ENCODE results near the gene FIGNL2. TPM values are rescaled to one million over a fixed set of nuclear protein-coding genes. Genes with fewer than 3 reads are reported as not detected.

FIGNL2 gene
- total and polyA plus RNA-seq, 2 of the 4 experiments (the other 2 are of a cell fraction): under 0.01 to 0.12 TPM

DNA sequence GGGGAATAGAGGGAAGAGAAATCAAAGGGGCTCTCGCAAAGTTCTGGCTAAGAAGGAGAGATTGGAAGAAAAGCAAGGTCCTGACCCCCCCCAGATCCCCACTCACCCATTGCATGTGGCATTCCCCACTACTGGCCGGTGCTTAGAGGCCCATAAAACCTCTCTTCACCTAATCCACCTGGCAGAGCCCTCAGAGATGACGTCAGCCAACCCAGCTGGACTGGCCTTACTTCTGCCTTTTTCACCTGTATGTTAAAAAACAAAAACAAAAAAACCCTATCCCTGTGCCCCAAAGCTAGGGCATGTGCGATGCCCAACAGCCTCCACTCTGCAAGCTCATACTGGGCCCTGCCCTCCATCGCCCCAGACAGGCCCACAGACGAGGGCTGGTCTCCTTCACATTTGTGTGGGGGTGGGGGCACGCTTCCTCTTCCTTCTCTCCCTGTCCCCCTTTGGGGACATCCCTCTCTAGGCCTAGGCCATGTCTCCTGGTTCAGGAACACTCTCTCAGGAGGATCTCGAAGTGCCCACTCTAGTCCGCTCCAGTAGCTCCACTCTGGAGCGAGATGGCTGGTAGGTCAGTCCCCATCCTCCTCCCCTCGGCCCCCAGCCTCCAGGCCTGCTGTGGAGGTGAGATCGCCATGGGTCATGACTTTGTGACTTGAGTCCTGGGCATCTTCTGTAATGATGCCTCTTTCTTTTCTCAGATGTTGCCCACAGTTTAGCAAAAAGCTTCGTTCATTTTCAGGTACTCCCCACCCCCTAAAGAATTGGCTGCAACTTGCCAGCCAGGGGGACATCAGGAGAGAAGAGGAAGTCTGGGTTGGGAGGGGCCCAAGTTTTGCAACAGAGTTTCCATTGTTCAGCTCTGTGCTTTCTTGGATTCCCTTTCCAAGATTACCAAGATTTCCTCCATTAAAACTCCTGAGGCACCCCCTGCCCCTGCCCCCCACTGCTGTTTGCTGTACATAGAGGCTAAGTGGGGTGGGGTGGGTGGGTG, 37.0 kb downstream of the FIGNL2 start:
- H3K4me1 ChIP-seq (ENCODE audit: control insufficient read depth, insufficient read depth, low read length): 0 out of 2 replicates have a peak, but pooled peaks cover 1% of the 10 kb centered on the region
- no peak overlapping the region for H4K91ac ChIP-seq (ENCODE audit: insufficient read depth, low read depth, low read length)
- no peak overlapping the region for H3K4me2 ChIP-seq (ENCODE audit: low read depth, low read length)
- ChIA-PET POLR2A (ENCODE audit: unreplicated experiment) (no interaction called here), CTCF (interaction anchor here (0.6 kb wide), 1 partner anchor 44 kb away, joined by 3 read pairs; no protein-coding TSS in a partner anchor)
- H2BK120ac ChIP-seq (ENCODE audit: low read depth, low read length): no peak overlapping the region
- no peak overlapping the region for H3K18ac ChIP-seq (ENCODE audit: low read depth, low read length)
- no peak for DNase-seq
- no peaks in the 10 kb centered on the region for H3K9me3 ChIP-seq (ENCODE audit: control insufficient read depth, insufficient read depth, low read length)
- H2BK15ac ChIP-seq (ENCODE audit: low read depth, low read length): no peak overlapping the region
- no peaks in the 10 kb centered on the region for H3K27me3 ChIP-seq (ENCODE audit: control insufficient read depth, insufficient read depth, low read length)
- H3K79me1 ChIP-seq (ENCODE audit: low read depth in 1 of 2, low read length in 2 of 2): no peaks in the 10 kb centered on the region
- H2BK20ac ChIP-seq (ENCODE audit: low read depth, low read length): no peak overlapping the region
- no peak overlapping the region for H2AK5ac ChIP-seq (ENCODE audit: low read depth, low read length)
- no peak overlapping the region for H3K23ac ChIP-seq (ENCODE audit: low read depth, low read length)
- no peak overlapping the region for H3K4me3 ChIP-seq (ENCODE audit: insufficient read depth, low read depth, low read length)
- in situ Hi-C loops (cut with MboI; ENCODE audit: low sequenced_read_pairs): no loop called here
- no peak overlapping the region for H3K56ac ChIP-seq (ENCODE audit: extremely low read depth, insufficient read depth, low read length)
- no TSS peak for BruUV-seq (replicated peaks)
- no peak overlapping the region for H2BK5ac ChIP-seq (ENCODE audit: low read depth, low read length, poor library complexity, severe bottlenecking)
- no peak overlapping the region for H4K5ac ChIP-seq (ENCODE audit: low read depth, low read length)
- H3K9ac ChIP-seq (ENCODE audit: low read depth, low read length): no peak overlapping the region
- H4K8ac ChIP-seq (ENCODE audit: low read depth in 2 of 2, low read length in 2 of 2): no peak overlapping the region
- H2AK9ac ChIP-seq (replicated peaks; ENCODE audit: low read depth, low read length, poor library complexity): no peak overlapping the region
- no peak for ATAC-seq (ENCODE audit: low read depth)
- peaks cover 8% of the 10 kb centered on the region for H3K36me3 ChIP-seq (ENCODE audit: control insufficient read depth, insufficient read depth, low read length)
- 50% methylated on average over 1 of the region's 13 CpGs; no CpG with 5 or more reads in 1 of the 2 experiments for WGBS, 2 experiments (ENCODE audit: extremely low coverage in 2 of 2, insufficient read length in 1 of 2)
- H3K9me1 ChIP-seq (ENCODE audit: insufficient read depth, low read length): peaks cover 4% of the 10 kb centered on the region; the same call in 1 of the 2 replicates
- H4K20me1 ChIP-seq (ENCODE audit: insufficient read depth, low read length): no peaks in the 10 kb centered on the region; the same call in 1 of the 2 replicates
- dilution Hi-C loops (cut with HindIII; ENCODE audit: low sequenced_read_pairs, unreplicated experiment): no loop called here
- no peak overlapping the region for H3K4ac ChIP-seq (ENCODE audit: low read depth, low read length)
- intact Hi-C loops (cut with micrococcal nuclease): loop anchor here (5.0 kb wide), 1 partner anchor 219 kb away; the partner anchor contains the start of gene SCN8A
- H2AFZ ChIP-seq (replicated peaks; ENCODE audit: low read length, poor library complexity): no peak overlapping the region
- H3K14ac ChIP-seq (replicated peaks; ENCODE audit: low read depth, low read length): no peak overlapping the region
- no peak overlapping the region for H3K27ac ChIP-seq (ENCODE audit: insufficient read depth, low read length)
- no peak for TF ChIP-seq MAFK (IDR thresholded peaks at IDR 0.05; ENCODE audit: low read depth, low read length)
- no peak for TF ChIP-seq SMC3 (IDR thresholded peaks at IDR 0.05; ENCODE audit: low read depth, low read length)
- no peak for TF ChIP-seq RAD21 (IDR thresholded peaks at IDR 0.05; ENCODE audit: low read length)
- TF ChIP-seq CHD1 (IDR thresholded peaks at IDR 0.05; ENCODE audit: low read depth, low read length): no peak
- TF ChIP-seq POLR2A (IDR thresholded peaks at IDR 0.05; ENCODE audit: low read depth, low read length): no peak
- no peak for TF ChIP-seq FOS (IDR thresholded peaks at IDR 0.05; ENCODE audit: low read depth, low read length)
- no peak for TF ChIP-seq RFX5 (IDR thresholded peaks at IDR 0.05; ENCODE audit: low read depth, low read length)
- TF ChIP-seq, protein P1, sequence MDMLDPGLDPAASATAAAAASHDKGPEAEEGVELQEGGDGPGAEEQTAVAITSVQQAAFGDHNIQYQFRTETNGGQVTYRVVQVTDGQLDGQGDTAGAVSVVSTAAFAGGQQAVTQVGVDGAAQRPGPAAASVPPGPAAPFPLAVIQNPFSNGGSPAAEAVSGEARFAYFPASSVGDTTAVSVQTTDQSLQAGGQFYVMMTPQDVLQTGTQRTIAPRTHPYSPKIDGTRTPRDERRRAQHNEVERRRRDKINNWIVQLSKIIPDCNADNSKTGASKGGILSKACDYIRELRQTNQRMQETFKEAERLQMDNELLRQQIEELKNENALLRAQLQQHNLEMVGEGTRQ (IDR thresholded peaks at IDR 0.05; ENCODE audit: low read depth, low read length): no peak
- no peak for TF ChIP-seq NFE2L2 (IDR thresholded peaks at IDR 0.05; ENCODE audit: low read depth, low read length)
- TF ChIP-seq, protein P2, sequence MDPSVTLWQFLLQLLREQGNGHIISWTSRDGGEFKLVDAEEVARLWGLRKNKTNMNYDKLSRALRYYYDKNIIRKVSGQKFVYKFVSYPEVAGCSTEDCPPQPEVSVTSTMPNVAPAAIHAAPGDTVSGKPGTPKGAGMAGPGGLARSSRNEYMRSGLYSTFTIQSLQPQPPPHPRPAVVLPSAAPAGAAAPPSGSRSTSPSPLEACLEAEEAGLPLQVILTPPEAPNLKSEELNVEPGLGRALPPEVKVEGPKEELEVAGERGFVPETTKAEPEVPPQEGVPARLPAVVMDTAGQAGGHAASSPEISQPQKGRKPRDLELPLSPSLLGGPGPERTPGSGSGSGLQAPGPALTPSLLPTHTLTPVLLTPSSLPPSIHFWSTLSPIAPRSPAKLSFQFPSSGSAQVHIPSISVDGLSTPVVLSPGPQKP (IDR thresholded peaks at IDR 0.05; ENCODE audit: borderline replicate concordance, low read depth, low read length): no peak
- TF ChIP-seq, protein P3, sequence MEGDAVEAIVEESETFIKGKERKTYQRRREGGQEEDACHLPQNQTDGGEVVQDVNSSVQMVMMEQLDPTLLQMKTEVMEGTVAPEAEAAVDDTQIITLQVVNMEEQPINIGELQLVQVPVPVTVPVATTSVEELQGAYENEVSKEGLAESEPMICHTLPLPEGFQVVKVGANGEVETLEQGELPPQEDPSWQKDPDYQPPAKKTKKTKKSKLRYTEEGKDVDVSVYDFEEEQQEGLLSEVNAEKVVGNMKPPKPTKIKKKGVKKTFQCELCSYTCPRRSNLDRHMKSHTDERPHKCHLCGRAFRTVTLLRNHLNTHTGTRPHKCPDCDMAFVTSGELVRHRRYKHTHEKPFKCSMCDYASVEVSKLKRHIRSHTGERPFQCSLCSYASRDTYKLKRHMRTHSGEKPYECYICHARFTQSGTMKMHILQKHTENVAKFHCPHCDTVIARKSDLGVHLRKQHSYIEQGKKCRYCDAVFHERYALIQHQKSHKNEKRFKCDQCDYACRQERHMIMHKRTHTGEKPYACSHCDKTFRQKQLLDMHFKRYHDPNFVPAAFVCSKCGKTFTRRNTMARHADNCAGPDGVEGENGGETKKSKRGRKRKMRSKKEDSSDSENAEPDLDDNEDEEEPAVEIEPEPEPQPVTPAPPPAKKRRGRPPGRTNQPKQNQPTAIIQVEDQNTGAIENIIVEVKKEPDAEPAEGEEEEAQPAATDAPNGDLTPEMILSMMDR (conservative IDR thresholded peaks at IDR 0.05; ENCODE audit: low read depth, low read length): no peak
- TF ChIP-seq MAZ (IDR thresholded peaks at IDR 0.05; ENCODE audit: borderline replicate concordance, low read depth, low read length): no peak
- TF ChIP-seq MXI1 (IDR thresholded peaks at IDR 0.05; ENCODE audit: borderline replicate concordance, low read depth, low read length): no peak
- no peak for TF ChIP-seq CEBPB (IDR thresholded peaks at IDR 0.05; ENCODE audit: low read depth, low read length)

Measured in IMR-90 (cell line).